Smooth muscle cell (in vitro differentiated cells): ENCODE results near the gene IL1RAPL2. TPM values are rescaled to one million over a fixed set of nuclear protein-coding genes. Genes with fewer than 3 reads are reported as not detected.

ENCODE experiments used
- DNase-seq: peaks from one replicate; lab custom pipeline; 2025; ENCODE audit not compliant: unreplicated experiment; lab: John Stamatoyannopoulos, UW
- H2AFZ ChIP-seq: fragments of 200-600 bp; sonication (generic); 2 replicates; pipeline ENCODE4 v1.6.0; 2016; ENCODE audit warnings: antibody characterized with exemption, low read depth, mild to moderate bottlenecking
- H3F3A ChIP-seq: fragments of 200-600 bp; sonication (generic); 2 replicates; pipeline ENCODE4 v1.6.0; 2017; ENCODE audit warnings: antibody characterized with exemption, low read depth
- H3K27ac ChIP-seq: fragments of 200-600 bp; sonication (generic); 2 replicates; pipeline ENCODE4 v1.5.1; 2016; ENCODE audit warnings: low read depth, mild to moderate bottlenecking
- H3K27me3 ChIP-seq: fragments of 200-600 bp; sonication (generic); 2 replicates; pipeline ENCODE4 v1.6.1; 2016; ENCODE audit warnings: low read depth, mild to moderate bottlenecking
- H3K36me3 ChIP-seq: fragments of 200-600 bp; sonication (generic); 2 replicates; pipeline ENCODE4 v1.5.1; 2016; ENCODE audit warnings: low read depth
- H3K4me1 ChIP-seq: fragments of 200-600 bp; sonication (generic); 2 replicates; pipeline ENCODE4 v1.5.1; 2016; ENCODE audit warnings: low read depth
- H3K4me2 ChIP-seq: fragments of 200-600 bp; sonication (generic); 2 replicates; pipeline ENCODE4 v1.6.0; 2016; ENCODE audit warnings: mild to moderate bottlenecking
- H3K4me3 ChIP-seq: fragments of 200-600 bp; sonication (generic); 2 replicates; pipeline ENCODE4 v1.5.1; 2016; ENCODE audit warnings: mild to moderate bottlenecking
- H3K79me2 ChIP-seq: fragments of 200-600 bp; sonication (generic); 2 replicates; pipeline ENCODE4 v1.6.0; 2016; ENCODE audit warnings: low read depth, mild to moderate bottlenecking
- H3K9ac ChIP-seq: fragments of 200-600 bp; sonication (generic); 2 replicates; pipeline ENCODE4 v1.6.0; 2016; ENCODE audit warnings: low read depth
- H3K9me3 ChIP-seq: fragments of 200-600 bp; sonication (generic); replicated peaks from 2 replicates; pipeline ENCODE4 v1.5.1; 2016; ENCODE audit warnings: low read depth
- H4K20me1 ChIP-seq: fragments of 200-600 bp; sonication (generic); 2 replicates; pipeline ENCODE4 v1.6.0; 2016; ENCODE audit warnings: low read depth
- WGBS: methylation state at CpG from one replicate; pipeline ENCODE4 v1.1.7; 2016; ENCODE audit warnings: low lambda C conversion rate; 5-methylcytosine and 5-hydroxymethylcytosine counted together
- polyA plus RNA-seq: library from polyadenylated mRNA; unstranded; fragments of >200 nt; fragmentation: Nextera tagmentation; extraction: Ambion mirVana; gene quantifications from 2 replicates; pipeline ENCODE4 v1.2.1, GENCODE V29; 2016
- total RNA-seq: library from RNA; depleted of rRNA; stranded (reverse); fragments of >200 nt; gene quantifications from 2 replicates; pipeline ENCODE4 v1.2.3, GENCODE V29; 2014
- TF ChIP-seq, protein P1 (sequence below): fragments of 200-600 bp; sonication (generic); IDR thresholded peaks from 2 replicates; pipeline ENCODE4 v1.5.1; 2017; ENCODE audit warnings: borderline replicate concordance, mild to moderate bottlenecking, antibody characterized with exemption; ENCODE audit not compliant: insufficient read depth, poor library complexity, severe bottlenecking

IL1RAPL2 gene
- total and polyA plus RNA-seq, 2 experiments from 2014 or later, result not detected

DNA sequence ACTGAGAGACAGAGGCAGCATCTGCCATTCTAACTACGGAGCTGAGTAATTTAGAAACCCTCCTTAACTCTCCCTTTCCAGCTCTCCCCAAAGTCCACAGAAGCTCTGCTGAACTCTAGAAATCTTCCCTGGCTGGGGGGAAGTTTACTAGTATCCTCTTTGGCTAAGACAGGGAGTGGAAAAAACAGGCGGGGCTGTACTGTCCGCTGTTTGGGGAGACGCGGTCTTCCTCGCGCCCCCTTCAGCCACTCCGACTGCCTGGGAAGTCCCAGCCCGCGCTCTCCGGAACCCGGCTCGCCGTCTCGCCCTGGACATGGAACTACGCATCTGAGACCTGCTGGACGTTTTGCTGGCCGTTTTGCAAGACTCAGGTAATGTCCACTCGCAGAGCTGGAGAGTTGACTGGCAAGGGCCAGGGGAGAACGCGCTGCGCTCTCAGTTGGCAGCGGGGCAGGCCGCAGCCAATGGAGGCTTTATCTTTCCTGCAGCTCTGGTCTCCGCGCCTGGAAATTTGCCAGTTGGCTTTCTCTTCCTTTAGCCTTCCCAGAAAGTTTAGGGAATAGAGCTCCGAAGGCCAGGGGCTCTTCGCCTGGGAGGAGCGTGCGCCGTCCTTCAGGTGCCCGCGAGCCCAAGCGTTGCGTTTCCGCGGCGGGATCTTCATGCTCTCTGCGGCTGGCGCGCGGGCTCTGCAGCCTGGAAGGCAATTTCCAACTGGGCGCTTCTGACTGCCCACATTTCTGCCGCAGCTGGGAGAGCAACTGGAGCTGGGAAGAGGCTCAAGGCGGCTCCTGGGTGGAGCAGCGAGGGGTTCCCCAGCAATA lies 892 bp downstream of the IL1RAPL2 start:
- Histone ChIP-seq H3K4me2 (peak overlapping the region; percentile 75), H3K79me2 (no peaks in the 10 kb centered on the region), H3K36me3 (no peaks in the 10 kb centered on the region), H2AFZ (no peak overlapping the region), H3K27me3 (peaks cover 46% of the 10 kb centered on the region), H3K27ac (no peak overlapping the region), H3K9me3 (no peaks in the 10 kb centered on the region), H3K4me3 (peak overlapping the region; percentile 42), H3K9ac (no peak overlapping the region), H3F3A (no peaks in the 10 kb centered on the region), H4K20me1 (no peaks in the 10 kb centered on the region), H3K4me1 (no peaks in the 10 kb centered on the region)
- no peak for DNase-seq
- WGBS, result 40% methylated on average over 46 of the region's 46 CpGs
- TF ChIP-seq, protein P1, sequence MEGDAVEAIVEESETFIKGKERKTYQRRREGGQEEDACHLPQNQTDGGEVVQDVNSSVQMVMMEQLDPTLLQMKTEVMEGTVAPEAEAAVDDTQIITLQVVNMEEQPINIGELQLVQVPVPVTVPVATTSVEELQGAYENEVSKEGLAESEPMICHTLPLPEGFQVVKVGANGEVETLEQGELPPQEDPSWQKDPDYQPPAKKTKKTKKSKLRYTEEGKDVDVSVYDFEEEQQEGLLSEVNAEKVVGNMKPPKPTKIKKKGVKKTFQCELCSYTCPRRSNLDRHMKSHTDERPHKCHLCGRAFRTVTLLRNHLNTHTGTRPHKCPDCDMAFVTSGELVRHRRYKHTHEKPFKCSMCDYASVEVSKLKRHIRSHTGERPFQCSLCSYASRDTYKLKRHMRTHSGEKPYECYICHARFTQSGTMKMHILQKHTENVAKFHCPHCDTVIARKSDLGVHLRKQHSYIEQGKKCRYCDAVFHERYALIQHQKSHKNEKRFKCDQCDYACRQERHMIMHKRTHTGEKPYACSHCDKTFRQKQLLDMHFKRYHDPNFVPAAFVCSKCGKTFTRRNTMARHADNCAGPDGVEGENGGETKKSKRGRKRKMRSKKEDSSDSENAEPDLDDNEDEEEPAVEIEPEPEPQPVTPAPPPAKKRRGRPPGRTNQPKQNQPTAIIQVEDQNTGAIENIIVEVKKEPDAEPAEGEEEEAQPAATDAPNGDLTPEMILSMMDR, result no peak

DNA sequence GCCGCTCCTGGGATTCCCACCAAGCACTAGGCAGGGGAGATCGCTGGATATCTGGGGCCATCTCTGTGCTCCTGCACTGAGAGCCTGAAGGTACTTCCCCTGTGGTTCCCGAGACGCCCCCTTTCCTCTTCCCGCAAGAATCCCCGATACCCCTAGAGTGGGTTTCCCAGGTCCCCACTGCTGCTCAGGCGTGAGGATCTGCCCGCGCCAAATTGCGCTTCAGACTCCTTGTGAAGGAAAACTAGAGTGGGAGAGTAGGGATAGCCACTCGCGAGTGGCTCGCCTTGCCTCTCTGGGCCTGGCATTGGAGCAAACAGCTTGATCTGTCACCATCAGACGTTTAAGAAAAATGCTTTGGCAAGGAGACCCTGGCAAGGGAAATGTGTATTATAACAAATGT lies 1.5 kb downstream of the IL1RAPL2 start:
- Histone ChIP-seq H3K4me2 (no peak overlapping the region), H4K20me1 (no peaks in the 10 kb centered on the region), H3K9me3 (no peaks in the 10 kb centered on the region), H3K36me3 (no peaks in the 10 kb centered on the region), H3K27ac (no peak overlapping the region), H3K4me1 (no peaks in the 10 kb centered on the region), H3K27me3 (peaks cover 46% of the 10 kb centered on the region), H3K79me2 (no peaks in the 10 kb centered on the region), H3K9ac (no peak overlapping the region), H2AFZ (no peak overlapping the region), H3F3A (no peaks in the 10 kb centered on the region), H3K4me3 (no peak overlapping the region)
- WGBS, result 47% methylated on average over 14 of the region's 14 CpGs
- DNase-seq, result no peak
- TF ChIP-seq, protein P1, result no peak

DNA sequence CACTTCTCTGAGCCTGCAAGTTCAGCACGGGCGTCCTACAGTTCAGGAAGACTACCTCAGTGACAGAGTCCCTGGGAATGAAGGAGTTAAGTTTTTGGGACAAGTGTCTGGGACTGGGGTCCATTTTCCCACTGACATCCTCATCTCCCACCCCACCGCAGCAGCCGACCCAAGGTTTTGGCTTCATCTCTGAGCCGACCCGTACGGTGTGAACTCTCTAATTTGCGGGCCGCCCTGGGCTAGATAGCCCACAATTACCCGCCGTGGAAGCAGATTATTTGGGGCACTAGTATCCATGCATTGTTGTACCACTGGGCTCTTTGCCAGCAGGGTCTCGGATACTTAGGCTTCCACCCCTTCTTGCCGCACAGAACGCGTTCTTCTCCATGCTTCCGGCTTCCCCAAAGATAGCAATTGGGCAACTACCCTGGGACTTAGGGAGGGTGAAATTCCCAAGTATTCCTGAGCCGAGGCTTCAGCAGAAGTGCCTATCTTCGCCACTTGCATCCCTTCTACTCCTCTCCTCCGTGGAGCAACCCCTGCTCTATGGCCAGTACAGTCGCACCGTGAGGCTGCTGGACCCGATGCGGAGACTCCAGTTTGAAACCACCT lies 2.4 kb downstream of the IL1RAPL2 start:
- no peaks in the 10 kb centered on the region for H3K79me2 ChIP-seq
- H3K27me3 ChIP-seq, result peaks cover 46% of the 10 kb centered on the region
- no peaks in the 10 kb centered on the region for H4K20me1 ChIP-seq
- H3K4me1 ChIP-seq, result no peaks in the 10 kb centered on the region
- TF ChIP-seq, protein P1, result no peak
- DNase-seq, result no peak
- no peaks in the 10 kb centered on the region for H3K36me3 ChIP-seq
- H3K9me3 ChIP-seq, result no peaks in the 10 kb centered on the region
- no peak overlapping the region for H3K4me3 ChIP-seq
- no peak overlapping the region for H3K27ac ChIP-seq
- no peak overlapping the region for H3K9ac ChIP-seq
- no peak overlapping the region for H3K4me2 ChIP-seq
- H3F3A ChIP-seq, result no peaks in the 10 kb centered on the region
- no peak overlapping the region for H2AFZ ChIP-seq
- WGBS, result 58% methylated on average over 23 of the region's 23 CpGs
